Stimulated activated naive CD8-positive, alpha-beta T cell treated with anti-CD3 and anti-CD28 coated beads, Interleukin-15, Interleukin-2, amounts not matched to agents 100 U/mL and 50 U/mL, for 24 hours (primary cell): ENCODE measurements around the gene CHRND.

Source experiments
- ATAC-seq: fragments of 150-1000 bp; cut with Tn5 transposase; one replicate; pipeline ENCODE4 v1.10.0; 2021
- DNase-seq: peaks from one replicate; pipeline ENCODE4 v3.0.0; 2021

The CHRND gene

GRCh38 chr2:232575404-232575746, 49.4 kb downstream of the CHRND start:
- ATAC-seq = no peak

DNA sequence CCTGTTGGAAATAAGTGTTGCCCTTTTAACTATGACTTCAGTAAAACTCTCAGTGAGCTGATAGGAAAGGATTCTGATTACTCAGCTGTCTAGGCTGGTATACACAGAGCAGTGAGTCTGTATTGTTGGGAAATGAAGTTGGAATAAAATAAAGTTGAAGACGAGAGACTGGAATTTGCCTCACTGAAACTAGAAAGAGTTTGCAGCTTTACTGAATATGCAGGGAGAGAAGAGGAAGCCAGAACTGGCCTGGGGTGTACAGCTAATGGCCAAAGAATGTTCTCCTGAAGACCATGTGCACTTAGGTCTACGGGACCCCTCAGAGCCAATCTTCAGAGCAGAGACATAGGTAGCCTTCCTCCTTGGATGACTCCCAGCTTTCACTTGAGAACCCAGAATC, 51.0 kb downstream of the CHRND start:
- no peak for ATAC-seq
- DNase-seq = no peak

More at GRCh38 chr2:232575404-232575746, 49.4 kb downstream of the CHRND start:
- DNase-seq = no peak

- no peak for ATAC-seq
- DNase-seq = no peak
Observed at GRCh38 chr2:232577841-232578240, 51.9 kb downstream of the CHRND start.

DNA sequence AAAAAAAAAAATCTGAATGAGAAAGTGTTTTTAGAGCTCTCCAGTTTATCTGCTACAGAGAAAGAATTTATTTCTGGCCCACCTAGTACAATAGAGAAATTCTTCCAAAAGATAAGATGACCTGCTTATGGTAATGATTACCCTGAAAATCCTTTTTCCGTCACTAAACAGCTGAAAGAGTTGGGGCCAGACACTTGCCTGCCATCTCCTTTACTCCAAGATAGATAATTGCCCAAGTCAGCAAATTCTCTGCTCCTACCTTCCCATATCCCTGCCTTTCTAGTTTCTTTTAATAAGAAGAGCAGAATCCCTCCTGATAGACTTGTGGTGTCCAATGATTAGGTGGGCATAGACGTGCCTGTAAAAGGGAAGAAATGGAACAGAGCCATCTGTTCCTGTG, 52.7 kb downstream of the CHRND start:
- DNase-seq = no peak
- ATAC-seq = no peak

- DNase-seq (no peak), ATAC-seq (no peak)
Observed at GRCh38 chr2:232580648-232580981, 54.7 kb downstream of the CHRND start.

GRCh38 chr2:232581725-232582124, 55.8 kb downstream of the CHRND start:
- DNase-seq (no peak), ATAC-seq (no peak)

GRCh38 chr2:232584238-232584637, 58.3 kb downstream of the CHRND start:
- no peak for DNase-seq
- no peak for ATAC-seq
